Upper lobe of left lung (tissue), 4 donors: Measurements from ENCODE around the gene PRAF2.

Source experiments
- EP300 ChIP-seq, 4 donors: sonication (generic); formaldehyde crosslinking; IDR thresholded peaks; one replicate each; pipeline ENCODE4 v1.5.1; 2017; ENCODE audit warnings: antibody characterized with exemption in 4 of 4, control low read depth in 2 of 4
- POLR2A ChIP-seq, 4 donors: fragments of 450-650 bp; IDR thresholded peaks; one replicate each; pipeline ENCODE4 v1.5.1; 2016 to 2017; ENCODE audit warnings: antibody characterized with exemption in 4 of 4, mild to moderate bottlenecking in 2 of 4
- POLR2AphosphoS5 ChIP-seq, 2 donors: sonication (generic); formaldehyde crosslinking; IDR thresholded peaks; one replicate each; pipeline ENCODE4 v1.5.1; 2017; ENCODE audit warnings: antibody characterized with exemption in 2 of 2
- TF ChIP-seq, protein P1 (sequence below), 6 experiments: fragments of 450-650 bp in 4 of 6; fragments of 200-600 bp in 2 of 6; sonication (generic) in 2 of 6; IDR thresholded peaks; one replicate each; pipeline ENCODE4 v1.5.1; 2016 to 2019; ENCODE audit warnings: antibody characterized with exemption in 6 of 6

DNA sequence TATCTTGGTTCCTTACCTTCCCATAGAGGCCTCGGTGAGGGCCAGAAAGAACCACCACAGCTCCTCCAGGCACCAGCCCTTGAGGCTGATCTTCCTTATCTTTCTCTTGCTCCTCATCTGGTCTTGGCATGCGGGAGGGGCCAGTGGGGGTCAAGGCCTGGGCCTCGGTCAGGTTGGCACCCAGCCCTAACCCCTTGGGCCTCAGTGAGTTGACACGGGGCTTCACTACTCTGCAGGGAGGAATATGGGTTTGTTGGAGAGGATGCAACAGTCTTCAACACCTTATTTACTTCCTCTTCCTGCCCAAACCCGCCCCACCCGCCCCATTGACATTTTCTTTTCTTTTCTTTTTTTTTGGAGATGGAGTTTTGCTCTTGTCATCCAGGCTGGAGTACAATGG is 43.8 kb upstream of the PRAF2 start:
- TF ChIP-seq, protein P1, sequence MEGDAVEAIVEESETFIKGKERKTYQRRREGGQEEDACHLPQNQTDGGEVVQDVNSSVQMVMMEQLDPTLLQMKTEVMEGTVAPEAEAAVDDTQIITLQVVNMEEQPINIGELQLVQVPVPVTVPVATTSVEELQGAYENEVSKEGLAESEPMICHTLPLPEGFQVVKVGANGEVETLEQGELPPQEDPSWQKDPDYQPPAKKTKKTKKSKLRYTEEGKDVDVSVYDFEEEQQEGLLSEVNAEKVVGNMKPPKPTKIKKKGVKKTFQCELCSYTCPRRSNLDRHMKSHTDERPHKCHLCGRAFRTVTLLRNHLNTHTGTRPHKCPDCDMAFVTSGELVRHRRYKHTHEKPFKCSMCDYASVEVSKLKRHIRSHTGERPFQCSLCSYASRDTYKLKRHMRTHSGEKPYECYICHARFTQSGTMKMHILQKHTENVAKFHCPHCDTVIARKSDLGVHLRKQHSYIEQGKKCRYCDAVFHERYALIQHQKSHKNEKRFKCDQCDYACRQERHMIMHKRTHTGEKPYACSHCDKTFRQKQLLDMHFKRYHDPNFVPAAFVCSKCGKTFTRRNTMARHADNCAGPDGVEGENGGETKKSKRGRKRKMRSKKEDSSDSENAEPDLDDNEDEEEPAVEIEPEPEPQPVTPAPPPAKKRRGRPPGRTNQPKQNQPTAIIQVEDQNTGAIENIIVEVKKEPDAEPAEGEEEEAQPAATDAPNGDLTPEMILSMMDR (IDR thresholded peaks at IDR 0.05): no peak
- TF ChIP-seq POLR2A (IDR thresholded peaks at IDR 0.05): no peak
- no peak for TF ChIP-seq POLR2AphosphoS5 (IDR thresholded peaks at IDR 0.05)
- no peak for TF ChIP-seq EP300 (IDR thresholded peaks at IDR 0.05)
